SK-N-SH (cell line): Measurements from ENCODE around the gene EP400. TPM values are rescaled to one million over a fixed set of nuclear protein-coding genes. Genes with fewer than 3 reads are reported as not detected.

Experiments
- CTCF ChIA-PET: fragments of 300-600, 350-600 bp; formaldehyde crosslinking; extraction: SDS; loops from one replicate; lab custom pipeline; 2021; lab: Yijun Ruan, JAX
- POLR2A ChIA-PET: fragments of 350-600 bp; sonication (Branson Sonifier 250); formaldehyde crosslinking; extraction: SDS; loops from one replicate; lab custom pipeline; 2020; ENCODE audit warnings: antibody characterized with exemption, inconsistent platforms; lab: Yijun Ruan, JAX
- DNase-seq: peaks from one replicate; pipeline ENCODE4 v3.0.0; 2012
- H2AFZ ChIP-seq: fragments of 200-600 bp; sonication (generic); 2 replicates; pipeline ENCODE4 v1.8.1; 2016; ENCODE audit warnings: antibody characterized with exemption, mild to moderate bottlenecking, low read depth
- H3F3A ChIP-seq: fragments of 200-600 bp; sonication (generic); replicated peaks from 2 replicates; pipeline ENCODE3; 2016; ENCODE audit warnings: antibody characterized with exemption, mild to moderate bottlenecking; ENCODE audit not compliant: insufficient read depth
- H3K27ac ChIP-seq, 2 experiments: fragments of 200-500 bp in 1 of 2; fragments of 200-600 bp in 1 of 2; sonication (Bioruptor generic) in 1 of 2; sonication (generic), shearing (Covaris generic) in 1 of 2; 2 replicates each; pipeline versions ENCODE4 v1.5.1 to v1.6.1; 2014 to 2016; ENCODE audit warnings: low read depth in 2 of 2, inconsistent platforms in 1 of 2, low read length in 1 of 2, mild to moderate bottlenecking in 1 of 2, mixed read lengths in 1 of 2
- H3K27me3 ChIP-seq: fragments of 200-600 bp; sonication (generic), shearing (Covaris generic); 2 replicates; pipeline ENCODE4 v1.6.1; 2016; ENCODE audit warnings: mixed run types; ENCODE audit not compliant: insufficient read depth
- H3K36me3 ChIP-seq, 2 experiments: fragments of 200-500 bp in 1 of 2; fragments of 200-600 bp in 1 of 2; sonication (Bioruptor generic) in 1 of 2; sonication (generic) in 1 of 2; replicated peaks in 1 of 2; 2 replicates each; pipeline versions ENCODE3 to v1.5.1; 2014 to 2016; ENCODE audit warnings: low read length in 1 of 2, mild to moderate bottlenecking in 1 of 2; ENCODE audit not compliant: insufficient read depth in 2 of 2, control insufficient read depth in 1 of 2
- H3K4me1 ChIP-seq, 2 experiments: fragments of 200-500 bp in 1 of 2; fragments of 200-600 bp in 1 of 2; sonication (Bioruptor generic) in 1 of 2; sonication (generic), shearing (Covaris generic) in 1 of 2; 2 replicates each; pipeline versions ENCODE4 v1.5.1 to v1.6.1; 2014 to 2016; ENCODE audit warnings: low read depth in 1 of 2, low read length in 1 of 2, mixed run types in 1 of 2; ENCODE audit not compliant: insufficient read depth in 2 of 2, control insufficient read depth in 1 of 2
- H3K4me2 ChIP-seq: fragments of 200-600 bp; sonication (generic), shearing (Covaris generic); 2 replicates; pipeline ENCODE4 v1.6.1; 2017; ENCODE audit warnings: mixed run types
- H3K4me3 ChIP-seq, 2 experiments: fragments of 200-500 bp in 1 of 2; fragments of 200-600 bp in 1 of 2; sonication (Bioruptor generic) in 1 of 2; sonication (generic), shearing (Covaris generic) in 1 of 2; 2 replicates each; pipeline versions ENCODE4 v1.5.1 to v1.8.1; 2014 to 2016; ENCODE audit warnings: low read depth in 2 of 2, inconsistent platforms in 1 of 2, low read length in 1 of 2, mild to moderate bottlenecking in 1 of 2, mixed read lengths in 1 of 2, moderate library complexity in 1 of 2
- H3K79me2 ChIP-seq: fragments of 200-600 bp; sonication (generic); 2 replicates; pipeline ENCODE4 v1.8.1; 2017; ENCODE audit warnings: mild to moderate bottlenecking; ENCODE audit not compliant: insufficient read depth
- H3K9ac ChIP-seq: fragments of 200-600 bp; sonication (generic); 2 replicates; pipeline ENCODE4 v1.6.1; 2017; ENCODE audit warnings: mixed run types
- H3K9me2 ChIP-seq: fragments of 200-600 bp; sonication (generic); 2 replicates; pipeline ENCODE4 v1.6.1; 2017; ENCODE audit warnings: mixed run types
- H3K9me3 ChIP-seq: fragments of 200-600 bp; sonication (generic); 2 replicates; pipeline ENCODE4 v1.6.1; 2017; ENCODE audit warnings: mixed run types, mild to moderate bottlenecking, moderate library complexity
- H4K20me1 ChIP-seq: fragments of 200-600 bp; sonication (generic); 2 replicates; pipeline ENCODE4 v1.6.1; 2017; ENCODE audit warnings: mild to moderate bottlenecking, mixed run types; ENCODE audit not compliant: insufficient read depth
- ELF1 ChIP-seq: IDR thresholded peaks from 2 replicates; pipeline ENCODE4 v1.4.0; 2012
- EZH2phosphoT487 ChIP-seq: fragments of 200-600 bp; sonication (generic); IDR thresholded peaks from 2 replicates; pipeline ENCODE4 v1.6.1; 2017; ENCODE audit warnings: low read depth, mixed run types, mild to moderate bottlenecking, antibody characterized with exemption, moderate library complexity, borderline replicate concordance
- GATA2 ChIP-seq: sonication (generic); formaldehyde crosslinking; IDR thresholded peaks from 2 replicates; pipeline ENCODE4 v1.5.0; 2020; ENCODE audit warnings: mild to moderate bottlenecking, missing genetic modification reagents
- JUND ChIP-seq: IDR thresholded peaks from 2 replicates; pipeline ENCODE4 v1.4.0; 2012
- NRF1 ChIP-seq: IDR thresholded peaks from 2 replicates; pipeline ENCODE4 v1.6.1; 2012; ENCODE audit warnings: low read depth, mild to moderate bottlenecking, low read length
- RAD21 ChIP-seq: IDR thresholded peaks from 2 replicates; pipeline ENCODE4 v1.6.1; 2012; ENCODE audit warnings: mild to moderate bottlenecking, low read length
- RCOR1 ChIP-seq: fragments of 150-350 bp; IDR thresholded peaks from 2 replicates; pipeline ENCODE4 v1.6.1; 2017; ENCODE audit warnings: antibody characterized with exemption, low read length
- REST ChIP-seq: IDR thresholded peaks from 2 replicates; pipeline ENCODE4 v1.6.1; 2012; ENCODE audit warnings: mild to moderate bottlenecking, low read depth, low read length, moderate library complexity
- SIN3A ChIP-seq: IDR thresholded peaks from 2 replicates; pipeline ENCODE4 v1.6.1; 2012; ENCODE audit warnings: low read depth, mild to moderate bottlenecking, low read length, moderate library complexity, borderline replicate concordance
- TAF1 ChIP-seq: IDR thresholded peaks from 2 replicates; pipeline ENCODE4 v1.6.1; 2012; ENCODE audit warnings: low read depth, mild to moderate bottlenecking, low read length, moderate library complexity, borderline replicate concordance
- TCF12 ChIP-seq: IDR thresholded peaks from 2 replicates; pipeline ENCODE4 v1.4.0; 2012
- USF2 ChIP-seq: fragments of 150-350 bp; IDR thresholded peaks from 2 replicates; pipeline ENCODE4 v1.6.1; 2017; ENCODE audit warnings: antibody characterized with exemption, low read length, low read depth, borderline replicate concordance
- ZBTB33 ChIP-seq: IDR thresholded peaks from 2 replicates; pipeline ENCODE4 v1.4.0; 2012; ENCODE audit warnings: low read depth, borderline replicate concordance
- WGBS: methylation state at CpG from one replicate; pipeline ENCODE4 v1.1.6; 2017; ENCODE audit warnings: low lambda C conversion rate; 5-methylcytosine and 5-hydroxymethylcytosine counted together
- polyA plus RNA-seq, 3 experiments: library from polyadenylated mRNA; depleted of rRNA; stranded (reverse); fragments of >200 nt; gene quantifications; 2 replicates each; pipeline ENCODE4 v1.2.3, GENCODE V29; 2012
- TF ChIP-seq, protein P1 (sequence below): IDR thresholded peaks from 2 replicates; pipeline ENCODE4; 2012
- TF ChIP-seq, protein P2 (sequence below): IDR thresholded peaks from 2 replicates; pipeline ENCODE4 v1.4.0; 2012; ENCODE audit warnings: low read depth, borderline replicate concordance
- TF ChIP-seq, protein P3 (sequence below): fragments of 150-350 bp; IDR thresholded peaks from 2 replicates; pipeline ENCODE4 v1.6.1; 2016; ENCODE audit warnings: mild to moderate bottlenecking, low read depth, low read length

Gene EP400
- polyA plus RNA-seq, 1 of the 3 experiments (the other 2 are of a cell fraction) = 7.0 TPM

- Histone ChIP-seq H3K36me3 (peaks cover 55 to 82% of the 10 kb centered on the region in 2 experiments), H3K79me2 (no peaks in the 10 kb centered on the region), H3K9me2 (no peaks in the 10 kb centered on the region), H3K4me2 (no peak overlapping the region), H3K4me1 (0 out of 4 replicates have a peak, but pooled peaks cover 0 to 4% of the 10 kb centered on the region in 2 experiments), H3F3A (no peaks in the 10 kb centered on the region), H3K9me3 (no peaks in the 10 kb centered on the region), H3K27me3 (no peaks in the 10 kb centered on the region), H3K9ac (no peak overlapping the region), H2AFZ (no peak overlapping the region), H3K4me3 (no peak overlapping the region), H4K20me1 (no peaks in the 10 kb centered on the region), H3K27ac (no peak overlapping the region)
- 90% methylated on average over 7 of the region's 7 CpGs for WGBS
- no peak for DNase-seq
- CTCF ChIA-PET = no interaction called here
- TF ChIP-seq SIN3A (no peak), EZH2phosphoT487 (no peak), NRF1 (no peak), RCOR1 (no peak), GATA2 (CRISPR knock-in tag) (no peak), JUND (no peak)
- TF ChIP-seq, protein P1, sequence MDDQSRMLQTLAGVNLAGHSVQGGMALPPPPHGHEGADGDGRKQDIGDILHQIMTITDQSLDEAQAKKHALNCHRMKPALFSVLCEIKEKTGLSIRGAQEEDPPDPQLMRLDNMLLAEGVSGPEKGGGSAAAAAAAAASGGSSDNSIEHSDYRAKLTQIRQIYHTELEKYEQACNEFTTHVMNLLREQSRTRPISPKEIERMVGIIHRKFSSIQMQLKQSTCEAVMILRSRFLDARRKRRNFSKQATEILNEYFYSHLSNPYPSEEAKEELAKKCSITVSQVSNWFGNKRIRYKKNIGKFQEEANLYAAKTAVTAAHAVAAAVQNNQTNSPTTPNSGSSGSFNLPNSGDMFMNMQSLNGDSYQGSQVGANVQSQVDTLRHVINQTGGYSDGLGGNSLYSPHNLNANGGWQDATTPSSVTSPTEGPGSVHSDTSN = no peak
- POLR2A ChIA-PET = no interaction called here
Measured at GRCh38 chr12:132014915-132015280, 65.2 kb downstream of the EP400 start.

- 97% methylated on average over 17 of the region's 21 CpGs for WGBS
- Histone ChIP-seq H3K9me3 (no peaks in the 10 kb centered on the region), H3K9ac (no peak overlapping the region), H3K4me3 (no peak overlapping the region), H4K20me1 (no peaks in the 10 kb centered on the region), H3K79me2 (no peaks in the 10 kb centered on the region), H3K36me3 (peaks cover 56 to 90% of the 10 kb centered on the region in 2 experiments), H2AFZ (no peak overlapping the region), H3K4me1 (0 out of 4 replicates have a peak, but pooled peaks cover 0 to 4% of the 10 kb centered on the region in 2 experiments), H3K9me2 (no peaks in the 10 kb centered on the region), H3K27ac (no peak overlapping the region), H3K4me2 (no peak overlapping the region), H3K27me3 (no peaks in the 10 kb centered on the region), H3F3A (no peaks in the 10 kb centered on the region)
- ChIA-PET CTCF (interaction anchor here (0.6 to 1.3 kb wide), 2 partner anchors 14 to 18 kb away, joined by 3 to 4 read pairs; no protein-coding TSS in a partner anchor), POLR2A (no interaction called here)
- DNase-seq = no peak
- TF ChIP-seq ELF1 (no peak), USF2 (no peak), RAD21 (no peak), TAF1 (no peak), EZH2phosphoT487 (no peak), ZBTB33 (no peak), REST (no peak), TCF12 (no peak), JUND (no peak)
- TF ChIP-seq, protein P2, sequence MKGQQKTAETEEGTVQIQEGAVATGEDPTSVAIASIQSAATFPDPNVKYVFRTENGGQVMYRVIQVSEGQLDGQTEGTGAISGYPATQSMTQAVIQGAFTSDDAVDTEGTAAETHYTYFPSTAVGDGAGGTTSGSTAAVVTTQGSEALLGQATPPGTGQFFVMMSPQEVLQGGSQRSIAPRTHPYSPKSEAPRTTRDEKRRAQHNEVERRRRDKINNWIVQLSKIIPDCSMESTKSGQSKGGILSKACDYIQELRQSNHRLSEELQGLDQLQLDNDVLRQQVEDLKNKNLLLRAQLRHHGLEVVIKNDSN = no peak
- TF ChIP-seq, protein P3, sequence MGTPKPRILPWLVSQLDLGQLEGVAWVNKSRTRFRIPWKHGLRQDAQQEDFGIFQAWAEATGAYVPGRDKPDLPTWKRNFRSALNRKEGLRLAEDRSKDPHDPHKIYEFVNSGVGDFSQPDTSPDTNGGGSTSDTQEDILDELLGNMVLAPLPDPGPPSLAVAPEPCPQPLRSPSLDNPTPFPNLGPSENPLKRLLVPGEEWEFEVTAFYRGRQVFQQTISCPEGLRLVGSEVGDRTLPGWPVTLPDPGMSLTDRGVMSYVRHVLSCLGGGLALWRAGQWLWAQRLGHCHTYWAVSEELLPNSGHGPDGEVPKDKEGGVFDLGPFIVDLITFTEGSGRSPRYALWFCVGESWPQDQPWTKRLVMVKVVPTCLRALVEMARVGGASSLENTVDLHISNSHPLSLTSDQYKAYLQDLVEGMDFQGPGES = no peak
Measured at GRCh38 chr12:132015686-132016430, 66.1 kb downstream of the EP400 start.
